GM21786 (cell line): ENCODE data around the gene STIM1.
"Not testable (repeated sequence)": the region's sequence is repeated elsewhere in the genome, so short reads cannot be mapped to it uniquely, and the experiment has no call there.

Experiments
- ATAC-seq: cut with Tn5 transposase; IDR thresholded peaks from one replicate; pipeline ENCODE4 v1.9.1; 2021; ENCODE audit not compliant: unreplicated experiment

Gene STIM1

GRCh38 chr11:4016602-4017001 is 161.1 kb downstream of the STIM1 start:
- ATAC-seq, result not testable (repeated sequence)

- no peak for ATAC-seq
These were observed 161.7 kb downstream of the STIM1 start for GRCh38 chr11:4017129-4017528.

DNA sequence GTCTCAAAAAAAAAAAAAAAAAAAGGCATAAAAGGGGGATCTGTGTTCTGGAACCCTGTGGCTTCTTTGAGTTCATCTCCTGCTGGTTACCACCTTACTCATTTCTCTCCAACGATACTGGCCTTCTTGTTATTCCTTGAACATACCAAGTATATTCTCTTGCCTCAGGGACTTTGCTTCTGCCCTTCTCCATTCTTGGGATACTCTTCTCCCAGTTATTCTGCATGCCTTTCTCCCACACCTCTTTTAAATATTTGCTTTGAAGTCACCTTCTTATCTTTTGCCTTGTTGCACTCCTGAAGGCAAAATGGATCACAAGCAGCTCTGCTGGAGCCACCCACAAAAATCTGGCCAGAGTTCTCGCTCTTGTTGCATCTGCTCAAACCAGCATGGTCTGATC is 163.2 kb downstream of the STIM1 start:
- ATAC-seq, result no peak

GRCh38 chr11:4019891-4020290 is 164.4 kb downstream of the STIM1 start:
- no peak for ATAC-seq

DNA sequence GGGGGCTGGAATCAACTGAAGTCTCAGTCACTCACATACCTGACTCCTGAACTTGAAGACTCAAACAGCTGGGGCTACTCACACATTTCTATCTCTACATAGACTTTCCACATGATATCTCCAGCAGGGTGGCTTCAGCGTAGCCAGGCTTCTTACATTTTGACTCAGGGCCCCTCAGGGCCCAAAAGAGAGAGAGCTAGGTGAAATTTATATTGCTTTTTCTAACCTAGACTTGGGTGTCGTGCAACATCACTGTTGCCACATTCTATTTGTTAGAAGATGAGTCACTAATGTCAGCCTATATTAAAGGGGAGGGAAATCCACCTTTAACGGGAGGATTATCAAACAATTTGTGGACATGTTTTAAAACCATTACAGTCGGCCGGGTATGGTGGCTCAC is 167.2 kb downstream of the STIM1 start:
- ATAC-seq, result no peak

DNA sequence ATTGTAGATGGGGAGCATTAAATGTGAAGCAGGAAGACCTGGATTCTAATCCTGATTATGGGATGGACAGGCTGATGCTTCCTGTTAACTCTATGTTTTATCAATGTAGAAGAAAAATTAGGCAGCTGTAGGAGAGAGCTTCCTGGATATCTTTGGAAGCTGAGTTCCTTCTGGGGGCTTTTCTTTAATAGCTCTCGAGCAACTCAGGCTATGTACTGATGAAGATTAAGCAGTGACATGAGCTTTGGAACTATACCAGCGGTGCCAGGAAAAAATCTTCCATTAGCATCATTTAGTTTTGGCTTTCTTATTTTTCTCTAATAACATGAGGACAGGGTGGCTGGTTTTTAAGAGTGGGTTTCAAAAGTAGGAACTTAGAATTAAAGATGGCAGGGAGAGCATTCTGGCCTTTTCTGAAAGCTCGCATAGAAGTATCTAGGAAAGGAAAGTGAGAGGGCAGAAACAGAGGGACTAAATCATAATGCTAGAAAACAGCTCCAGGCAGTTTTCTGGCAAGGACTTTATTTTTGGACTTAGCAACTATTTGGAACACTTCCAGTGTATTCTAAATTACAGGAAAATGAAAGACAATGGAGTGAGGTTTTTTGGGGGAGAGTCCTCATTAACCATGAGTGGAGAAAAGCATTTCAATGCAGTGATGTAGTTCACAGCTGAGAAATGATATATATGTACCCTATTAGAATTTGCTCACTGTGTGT is 169.9 kb downstream of the STIM1 start:
- no peak for ATAC-seq

- no peak for ATAC-seq
These were observed 170.5 kb downstream of the STIM1 start for GRCh38 chr11:4025967-4026324.

GRCh38 chr11:4026389-4026788 is 170.9 kb downstream of the STIM1 start:
- ATAC-seq, result no peak

DNA sequence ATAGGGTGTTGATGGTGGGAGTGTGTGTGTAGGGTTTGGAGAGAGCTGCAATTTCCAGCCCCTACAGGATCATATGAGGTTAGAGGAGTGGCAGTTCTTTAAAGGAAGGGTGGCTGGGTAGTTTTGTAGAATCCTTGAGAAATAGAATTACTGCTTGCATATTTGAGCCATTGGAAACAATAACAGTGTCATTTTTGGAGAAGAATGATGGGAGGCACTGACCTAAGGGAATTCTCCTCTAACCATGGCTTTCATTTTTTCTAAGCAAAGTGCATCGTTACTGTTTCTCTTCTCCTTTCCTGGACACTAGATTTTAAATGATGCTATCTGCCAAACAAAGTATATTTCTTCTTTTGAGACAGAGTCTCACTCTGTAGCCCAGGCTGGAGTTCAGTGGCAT is 172.3 kb downstream of the STIM1 start:
- ATAC-seq, result no peak

DNA sequence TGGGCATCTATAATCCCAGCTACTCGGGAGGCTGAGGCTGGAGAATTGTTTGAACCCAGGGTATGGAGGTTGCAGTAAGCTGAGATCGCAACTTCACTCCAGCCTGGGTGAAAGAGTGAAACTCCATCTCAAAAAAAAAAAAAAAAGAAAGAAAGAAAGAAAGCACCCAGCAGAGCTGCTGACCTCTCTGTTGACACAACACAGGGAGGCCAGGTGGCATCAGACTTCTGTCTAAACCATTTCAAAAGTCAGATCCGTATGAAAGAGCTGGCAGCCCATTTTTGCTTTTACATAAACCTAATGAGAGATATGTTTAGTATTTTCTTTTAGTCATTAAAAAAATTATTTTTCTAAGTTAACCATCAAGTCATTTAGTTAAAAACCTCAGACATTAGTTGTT is 174.7 kb downstream of the STIM1 start:
- no peak for ATAC-seq

- ATAC-seq, result no peak
These were observed 176.6 kb downstream of the STIM1 start for GRCh38 chr11:4032097-4032496.

GRCh38 chr11:4035985-4036384 is 180.5 kb downstream of the STIM1 start:
- ATAC-seq, result no peak

- ATAC-seq, result no peak
These were observed 183.5 kb downstream of the STIM1 start for GRCh38 chr11:4039011-4039410.

DNA sequence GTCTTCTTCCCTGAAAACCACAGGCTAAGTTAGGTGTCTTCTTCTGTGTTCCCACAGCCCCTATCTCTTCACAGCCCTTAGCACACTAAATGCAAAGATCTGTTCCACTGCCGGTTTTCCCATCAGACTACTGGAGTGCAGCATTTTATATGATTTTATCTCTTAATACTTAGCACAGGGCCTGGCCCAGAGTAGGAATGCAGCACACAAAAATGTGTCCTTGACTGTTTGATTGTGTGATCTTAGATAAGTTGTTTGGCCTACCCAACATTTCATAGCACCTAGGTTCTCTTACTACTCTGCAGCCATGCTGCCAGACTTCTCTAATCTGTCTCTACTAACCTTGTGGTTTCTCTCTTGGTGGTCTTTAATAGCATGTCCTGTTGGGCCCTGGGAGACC is 185.0 kb downstream of the STIM1 start:
- no peak for ATAC-seq

DNA sequence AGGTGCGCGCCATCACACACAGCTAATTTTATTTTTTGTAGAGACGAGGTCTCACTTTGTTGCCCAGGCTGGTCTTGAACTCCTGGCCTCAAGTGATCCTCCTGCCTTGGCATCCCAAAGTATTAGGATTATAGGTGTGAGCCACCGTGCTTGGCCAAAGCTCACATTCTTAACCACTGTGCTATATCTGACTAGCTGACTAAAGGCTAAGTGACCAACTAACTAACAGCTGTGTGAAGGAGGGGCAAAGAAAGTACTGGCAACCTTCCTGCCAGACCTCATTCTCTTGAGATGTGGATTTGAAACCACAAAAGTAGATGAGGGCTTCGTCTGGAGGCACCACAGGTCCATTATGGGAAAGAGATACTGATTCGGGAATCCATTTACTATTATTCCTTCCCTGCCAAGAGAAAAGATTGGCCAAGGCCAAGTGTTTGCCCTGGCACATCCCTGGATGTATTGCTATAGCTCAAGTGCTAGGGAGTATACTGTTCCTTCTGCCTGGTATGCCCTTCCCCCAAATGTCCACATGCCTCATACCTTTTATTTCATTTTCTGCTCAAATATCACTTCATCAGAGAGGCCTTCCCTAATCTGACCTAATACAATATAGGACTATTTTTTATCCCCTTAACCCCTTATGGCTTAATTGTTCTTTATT is 186.4 kb downstream of the STIM1 start:
- no peak for ATAC-seq

DNA sequence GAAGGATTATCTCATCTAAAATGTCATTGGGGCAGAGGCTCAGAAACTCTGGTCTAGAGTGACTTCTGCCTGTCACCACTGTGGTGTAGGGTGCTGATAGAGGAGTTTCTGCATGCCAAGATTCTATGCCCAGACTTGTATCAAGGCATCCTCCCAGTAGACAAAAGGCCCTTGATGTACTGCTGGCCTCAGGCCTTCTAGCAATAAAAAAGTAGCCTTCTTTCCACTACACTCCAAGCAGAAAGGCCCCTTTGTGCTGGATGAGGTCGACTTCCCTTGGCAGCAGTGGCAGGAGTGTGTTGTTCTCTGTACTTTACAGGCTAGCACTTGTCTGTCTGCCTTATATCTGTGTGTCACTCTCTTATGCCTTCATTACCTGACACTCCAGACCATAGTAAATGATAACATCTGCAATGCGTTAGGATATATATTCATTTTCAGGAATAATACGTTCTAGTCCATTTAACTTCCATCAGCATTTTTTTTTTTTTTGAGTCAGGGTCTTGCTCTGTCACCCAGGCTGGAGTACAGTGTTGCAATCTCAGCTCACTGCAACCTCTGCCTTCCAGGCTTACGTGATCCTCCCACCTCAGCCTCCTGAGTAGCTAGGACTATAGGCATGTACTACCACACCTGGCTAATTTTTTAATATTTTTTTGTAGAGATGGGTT is 189.6 kb downstream of the STIM1 start:
- no peak for ATAC-seq

DNA sequence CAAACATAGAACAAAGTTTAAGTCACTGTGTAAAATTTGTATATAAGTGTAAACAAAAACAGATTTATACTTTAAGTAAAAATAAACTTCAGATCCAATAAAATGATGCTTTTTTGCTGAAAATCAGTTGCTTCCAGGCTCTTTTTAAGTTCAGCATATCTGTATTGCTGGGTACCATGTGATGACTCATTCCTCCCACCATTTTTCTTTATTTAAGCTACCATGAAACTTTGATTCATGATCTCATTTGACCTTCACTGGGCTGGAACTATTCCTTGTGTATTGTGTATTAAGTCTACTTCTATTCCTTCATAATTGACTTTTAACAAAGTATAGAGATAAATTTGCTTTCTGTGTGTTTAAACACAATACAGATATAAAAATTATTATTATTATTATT is 192.9 kb downstream of the STIM1 start:
- ATAC-seq, result no peak

GRCh38 chr11:4049006-4049405 is 193.5 kb downstream of the STIM1 start:
- no peak for ATAC-seq

- ATAC-seq, result no peak
These were observed 194.7 kb downstream of the STIM1 start for GRCh38 chr11:4050138-4050537.

- not testable (repeated sequence) for ATAC-seq
These were observed 197.7 kb downstream of the STIM1 start for GRCh38 chr11:4053200-4053599.

- no peak for ATAC-seq
These were observed 199.2 kb downstream of the STIM1 start for GRCh38 chr11:4054643-4055042.

DNA sequence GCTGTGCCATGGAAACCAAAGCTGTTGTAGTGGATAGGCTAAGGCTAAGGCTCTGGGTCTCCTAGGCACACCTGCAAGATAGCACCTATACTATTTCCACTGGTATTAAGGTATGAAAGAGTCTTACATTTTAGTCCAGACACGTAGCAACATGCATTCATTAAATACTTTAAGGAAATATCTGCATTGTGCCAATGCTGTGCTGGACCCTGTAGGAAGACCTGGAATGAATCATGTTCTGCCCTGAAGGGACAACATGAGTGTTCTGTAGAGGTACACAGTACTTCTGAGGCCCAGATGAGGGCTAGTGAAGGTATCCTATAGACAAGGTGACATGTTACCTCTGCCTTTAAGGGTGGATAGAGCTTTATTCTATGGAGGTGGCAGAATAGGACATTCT is 204.0 kb downstream of the STIM1 start:
- ATAC-seq, result no peak
